ENCODE data around the gene DGKZ.

- TF ChIP-seq, protein P1, sequence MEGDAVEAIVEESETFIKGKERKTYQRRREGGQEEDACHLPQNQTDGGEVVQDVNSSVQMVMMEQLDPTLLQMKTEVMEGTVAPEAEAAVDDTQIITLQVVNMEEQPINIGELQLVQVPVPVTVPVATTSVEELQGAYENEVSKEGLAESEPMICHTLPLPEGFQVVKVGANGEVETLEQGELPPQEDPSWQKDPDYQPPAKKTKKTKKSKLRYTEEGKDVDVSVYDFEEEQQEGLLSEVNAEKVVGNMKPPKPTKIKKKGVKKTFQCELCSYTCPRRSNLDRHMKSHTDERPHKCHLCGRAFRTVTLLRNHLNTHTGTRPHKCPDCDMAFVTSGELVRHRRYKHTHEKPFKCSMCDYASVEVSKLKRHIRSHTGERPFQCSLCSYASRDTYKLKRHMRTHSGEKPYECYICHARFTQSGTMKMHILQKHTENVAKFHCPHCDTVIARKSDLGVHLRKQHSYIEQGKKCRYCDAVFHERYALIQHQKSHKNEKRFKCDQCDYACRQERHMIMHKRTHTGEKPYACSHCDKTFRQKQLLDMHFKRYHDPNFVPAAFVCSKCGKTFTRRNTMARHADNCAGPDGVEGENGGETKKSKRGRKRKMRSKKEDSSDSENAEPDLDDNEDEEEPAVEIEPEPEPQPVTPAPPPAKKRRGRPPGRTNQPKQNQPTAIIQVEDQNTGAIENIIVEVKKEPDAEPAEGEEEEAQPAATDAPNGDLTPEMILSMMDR (IDR thresholded peaks at IDR 0.05; ENCODE audit: insufficient read depth, low read length), result no peak
- no peak for TF ChIP-seq SPI1 (IDR thresholded peaks at IDR 0.05; ENCODE audit: borderline replicate concordance, low read depth)
- TF ChIP-seq, protein P2, sequence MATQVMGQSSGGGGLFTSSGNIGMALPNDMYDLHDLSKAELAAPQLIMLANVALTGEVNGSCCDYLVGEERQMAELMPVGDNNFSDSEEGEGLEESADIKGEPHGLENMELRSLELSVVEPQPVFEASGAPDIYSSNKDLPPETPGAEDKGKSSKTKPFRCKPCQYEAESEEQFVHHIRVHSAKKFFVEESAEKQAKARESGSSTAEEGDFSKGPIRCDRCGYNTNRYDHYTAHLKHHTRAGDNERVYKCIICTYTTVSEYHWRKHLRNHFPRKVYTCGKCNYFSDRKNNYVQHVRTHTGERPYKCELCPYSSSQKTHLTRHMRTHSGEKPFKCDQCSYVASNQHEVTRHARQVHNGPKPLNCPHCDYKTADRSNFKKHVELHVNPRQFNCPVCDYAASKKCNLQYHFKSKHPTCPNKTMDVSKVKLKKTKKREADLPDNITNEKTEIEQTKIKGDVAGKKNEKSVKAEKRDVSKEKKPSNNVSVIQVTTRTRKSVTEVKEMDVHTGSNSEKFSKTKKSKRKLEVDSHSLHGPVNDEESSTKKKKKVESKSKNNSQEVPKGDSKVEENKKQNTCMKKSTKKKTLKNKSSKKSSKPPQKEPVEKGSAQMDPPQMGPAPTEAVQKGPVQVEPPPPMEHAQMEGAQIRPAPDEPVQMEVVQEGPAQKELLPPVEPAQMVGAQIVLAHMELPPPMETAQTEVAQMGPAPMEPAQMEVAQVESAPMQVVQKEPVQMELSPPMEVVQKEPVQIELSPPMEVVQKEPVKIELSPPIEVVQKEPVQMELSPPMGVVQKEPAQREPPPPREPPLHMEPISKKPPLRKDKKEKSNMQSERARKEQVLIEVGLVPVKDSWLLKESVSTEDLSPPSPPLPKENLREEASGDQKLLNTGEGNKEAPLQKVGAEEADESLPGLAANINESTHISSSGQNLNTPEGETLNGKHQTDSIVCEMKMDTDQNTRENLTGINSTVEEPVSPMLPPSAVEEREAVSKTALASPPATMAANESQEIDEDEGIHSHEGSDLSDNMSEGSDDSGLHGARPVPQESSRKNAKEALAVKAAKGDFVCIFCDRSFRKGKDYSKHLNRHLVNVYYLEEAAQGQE (IDR thresholded peaks at IDR 0.05; ENCODE audit: insufficient replicate concordance, low read depth), result no peak
- no peak for TF ChIP-seq GABPA (IDR thresholded peaks at IDR 0.05; ENCODE audit: low read depth)
Observed at GRCh38 chr11:46414879-46415278, 67.6 kb downstream of the DGKZ start.

All from HL-60 (cell line).